Measurements from ENCODE around the gene CT45A8.
"Not testable (repeated sequence)": the region's sequence is repeated elsewhere in the genome, so short reads cannot be mapped to it uniquely, and the experiment has no call there.

- TF ChIP-seq, protein P1, sequence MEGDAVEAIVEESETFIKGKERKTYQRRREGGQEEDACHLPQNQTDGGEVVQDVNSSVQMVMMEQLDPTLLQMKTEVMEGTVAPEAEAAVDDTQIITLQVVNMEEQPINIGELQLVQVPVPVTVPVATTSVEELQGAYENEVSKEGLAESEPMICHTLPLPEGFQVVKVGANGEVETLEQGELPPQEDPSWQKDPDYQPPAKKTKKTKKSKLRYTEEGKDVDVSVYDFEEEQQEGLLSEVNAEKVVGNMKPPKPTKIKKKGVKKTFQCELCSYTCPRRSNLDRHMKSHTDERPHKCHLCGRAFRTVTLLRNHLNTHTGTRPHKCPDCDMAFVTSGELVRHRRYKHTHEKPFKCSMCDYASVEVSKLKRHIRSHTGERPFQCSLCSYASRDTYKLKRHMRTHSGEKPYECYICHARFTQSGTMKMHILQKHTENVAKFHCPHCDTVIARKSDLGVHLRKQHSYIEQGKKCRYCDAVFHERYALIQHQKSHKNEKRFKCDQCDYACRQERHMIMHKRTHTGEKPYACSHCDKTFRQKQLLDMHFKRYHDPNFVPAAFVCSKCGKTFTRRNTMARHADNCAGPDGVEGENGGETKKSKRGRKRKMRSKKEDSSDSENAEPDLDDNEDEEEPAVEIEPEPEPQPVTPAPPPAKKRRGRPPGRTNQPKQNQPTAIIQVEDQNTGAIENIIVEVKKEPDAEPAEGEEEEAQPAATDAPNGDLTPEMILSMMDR (IDR thresholded peaks at IDR 0.05; ENCODE audit: low read depth, low read length, poor library complexity, severe bottlenecking) = not testable (repeated sequence)
- not testable (repeated sequence) for TF ChIP-seq EZH2phosphoT487 (IDR thresholded peaks at IDR 0.05; ENCODE audit: borderline replicate concordance, low read length)
Measured at GRCh38 chrX:135837180-135837579, 17.2 kb downstream of the CT45A8 start, which contains the start of gene CT45A7.

All from DOHH2 (cell line).